DOHH2 (cell line): ENCODE results near the gene C19orf25.

Experiments used
- H3F3A ChIP-seq: fragments of 200-600 bp; sonication (generic), shearing (Covaris generic); 2 replicates; pipeline ENCODE4 v1.6.0; 2016; ENCODE audit warnings: antibody characterized with exemption, mild to moderate bottlenecking; ENCODE audit not compliant: control insufficient read depth, insufficient read depth
- H3K27ac ChIP-seq: fragments of 200-600 bp; sonication (generic); 2 replicates; pipeline ENCODE4 v1.5.1; 2014; ENCODE audit warnings: low read depth, mild to moderate bottlenecking, low read length, moderate library complexity
- H3K27me3 ChIP-seq: fragments of 200-600 bp; sonication (generic); 2 replicates; pipeline ENCODE4 v1.6.1; 2014; ENCODE audit warnings: mild to moderate bottlenecking, low read length, mixed read lengths; ENCODE audit not compliant: control insufficient read depth
- H3K36me3 ChIP-seq: fragments of 200-600 bp; sonication (generic); 2 replicates; pipeline ENCODE4 v1.6.1; 2014; ENCODE audit warnings: mild to moderate bottlenecking, low read length, moderate library complexity, mixed read lengths; ENCODE audit not compliant: control insufficient read depth
- H3K4me1 ChIP-seq: fragments of 200-600 bp; sonication (generic); 2 replicates; pipeline ENCODE4 v1.6.1; 2014; ENCODE audit warnings: mild to moderate bottlenecking, low read length, mixed read lengths; ENCODE audit not compliant: control insufficient read depth
- H3K4me2 ChIP-seq: fragments of 200-600 bp; sonication (generic); 2 replicates; pipeline ENCODE4 v1.6.0; 2014; ENCODE audit warnings: mild to moderate bottlenecking, low read length, moderate library complexity
- H3K4me3 ChIP-seq: fragments of 200-600 bp; sonication (generic); 2 replicates; pipeline ENCODE4 v1.5.1; 2014; ENCODE audit warnings: mild to moderate bottlenecking, low read length, mixed read lengths
- H3K79me2 ChIP-seq: fragments of 200-600 bp; sonication (generic); 2 replicates; pipeline ENCODE4 v1.6.1; 2014; ENCODE audit warnings: mild to moderate bottlenecking, low read length, mixed read lengths; ENCODE audit not compliant: control insufficient read depth
- H3K9me2 ChIP-seq: fragments of 200-600 bp; sonication (generic); replicated peaks from 2 replicates; pipeline ENCODE4 v1.6.1; 2014; ENCODE audit warnings: mild to moderate bottlenecking, low read length, mixed read lengths; ENCODE audit not compliant: control insufficient read depth
- H3K9me3 ChIP-seq: fragments of 200-600 bp; sonication (generic); 2 replicates; pipeline ENCODE4 v1.6.1; 2014; ENCODE audit warnings: antibody characterized with exemption, low read length, mixed read lengths; ENCODE audit not compliant: control insufficient read depth, insufficient read depth
- H4K20me1 ChIP-seq: fragments of 200-600 bp; sonication (generic); 2 replicates; pipeline ENCODE4 v1.6.0; 2014; ENCODE audit warnings: low read depth, mild to moderate bottlenecking, antibody characterized with exemption, low read length, moderate library complexity; ENCODE audit not compliant: control insufficient read depth, insufficient read depth
- EZH2phosphoT487 ChIP-seq: fragments of 200-600 bp; sonication (generic); IDR thresholded peaks from 2 replicates; pipeline ENCODE4 v1.6.1; 2017; ENCODE audit warnings: borderline replicate concordance, mild to moderate bottlenecking, antibody characterized with exemption, low read length, moderate library complexity, mixed read lengths
- TF ChIP-seq, protein P1 (sequence below): fragments of 200-600 bp; sonication (generic); IDR thresholded peaks from one replicate; pipeline ENCODE4 v1.5.1; 2014; ENCODE audit warnings: antibody characterized with exemption, mild to moderate bottlenecking, low read depth, low read length; ENCODE audit not compliant: poor library complexity, severe bottlenecking

C19orf25 gene

DNA sequence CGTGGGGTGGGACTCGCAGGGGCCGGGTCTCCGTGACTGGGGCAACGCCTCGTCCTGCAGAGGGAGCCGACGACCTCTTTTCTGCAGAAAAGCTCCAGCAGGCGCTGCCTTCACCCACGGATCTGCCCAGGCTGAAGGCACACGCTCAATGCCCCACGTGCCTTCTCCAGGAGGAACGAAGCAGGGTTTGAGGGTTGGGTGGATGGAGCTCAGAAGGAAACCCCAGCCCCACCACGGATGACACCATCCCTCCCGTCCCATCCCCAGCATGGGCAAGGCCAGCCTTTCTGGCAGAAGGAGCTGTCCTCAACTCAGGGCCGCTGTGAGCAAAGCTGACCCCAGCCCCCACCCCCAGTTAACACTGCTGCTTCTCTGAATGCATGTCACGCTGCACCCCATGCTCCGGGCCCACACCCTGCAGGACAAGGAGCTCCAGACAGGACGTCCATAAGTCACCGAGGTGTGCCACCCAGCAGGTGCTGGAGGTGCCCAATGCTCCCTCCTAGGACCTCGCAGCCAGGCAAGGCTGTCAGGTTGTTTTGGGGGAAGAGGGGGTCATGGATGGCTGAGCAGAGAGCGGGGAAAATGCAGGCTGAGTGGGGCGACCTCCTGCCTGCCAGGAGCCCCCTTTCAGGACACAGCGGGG is 7.4 kb downstream of the C19orf25 start:
- H3K79me2 ChIP-seq, result peaks cover 9% of the 10 kb centered on the region
- no peak overlapping the region for H3K27ac ChIP-seq
- no peak for TF ChIP-seq EZH2phosphoT487
- TF ChIP-seq, protein P1, sequence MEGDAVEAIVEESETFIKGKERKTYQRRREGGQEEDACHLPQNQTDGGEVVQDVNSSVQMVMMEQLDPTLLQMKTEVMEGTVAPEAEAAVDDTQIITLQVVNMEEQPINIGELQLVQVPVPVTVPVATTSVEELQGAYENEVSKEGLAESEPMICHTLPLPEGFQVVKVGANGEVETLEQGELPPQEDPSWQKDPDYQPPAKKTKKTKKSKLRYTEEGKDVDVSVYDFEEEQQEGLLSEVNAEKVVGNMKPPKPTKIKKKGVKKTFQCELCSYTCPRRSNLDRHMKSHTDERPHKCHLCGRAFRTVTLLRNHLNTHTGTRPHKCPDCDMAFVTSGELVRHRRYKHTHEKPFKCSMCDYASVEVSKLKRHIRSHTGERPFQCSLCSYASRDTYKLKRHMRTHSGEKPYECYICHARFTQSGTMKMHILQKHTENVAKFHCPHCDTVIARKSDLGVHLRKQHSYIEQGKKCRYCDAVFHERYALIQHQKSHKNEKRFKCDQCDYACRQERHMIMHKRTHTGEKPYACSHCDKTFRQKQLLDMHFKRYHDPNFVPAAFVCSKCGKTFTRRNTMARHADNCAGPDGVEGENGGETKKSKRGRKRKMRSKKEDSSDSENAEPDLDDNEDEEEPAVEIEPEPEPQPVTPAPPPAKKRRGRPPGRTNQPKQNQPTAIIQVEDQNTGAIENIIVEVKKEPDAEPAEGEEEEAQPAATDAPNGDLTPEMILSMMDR, result no peak
- H3K4me1 ChIP-seq, result peaks cover 23% of the 10 kb centered on the region
- no peaks in the 10 kb centered on the region for H3K9me3 ChIP-seq
- peak overlapping the region; percentile 62 for H3K4me2 ChIP-seq
- no peaks in the 10 kb centered on the region for H3K9me2 ChIP-seq
- 0 out of 2 replicates have a peak, but pooled peaks cover 4% of the 10 kb centered on the region for H3F3A ChIP-seq
- peak overlapping the region; percentile 53 for H3K4me3 ChIP-seq
- H3K27me3 ChIP-seq, result peaks cover 39% of the 10 kb centered on the region
- peaks cover 19% of the 10 kb centered on the region; the same call in 1 of the 2 replicates for H4K20me1 ChIP-seq
- peaks cover 4% of the 10 kb centered on the region; the same call in 1 of the 2 replicates for H3K36me3 ChIP-seq

DNA sequence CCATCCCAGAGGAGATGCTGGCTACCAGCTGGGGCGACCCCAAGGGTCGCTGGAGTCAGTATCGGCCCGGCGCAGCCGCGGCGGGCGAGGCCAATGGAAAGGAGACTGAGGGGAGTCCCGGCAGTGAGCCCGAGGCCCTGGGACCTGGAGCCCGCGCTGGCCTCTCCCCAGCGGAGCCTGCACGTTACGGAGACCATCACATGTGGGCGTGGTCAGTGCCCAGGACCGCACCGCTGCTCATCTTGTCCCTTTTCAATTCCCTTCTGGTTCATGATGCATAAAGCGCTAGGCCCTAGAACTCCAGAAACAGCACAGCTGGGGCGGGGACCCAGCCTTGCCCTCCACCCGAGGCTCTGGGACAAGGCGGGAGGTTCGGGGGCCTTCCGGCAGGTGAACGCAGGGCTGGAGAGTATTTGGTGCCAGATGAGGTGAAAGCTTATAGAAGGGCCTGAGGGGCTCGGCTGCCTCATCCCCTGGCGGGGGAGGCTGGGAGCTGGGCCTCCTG is 8.0 kb downstream of the C19orf25 start:
- Histone ChIP-seq H3K4me3 (peak overlapping the region; percentile 53), H3K4me1 (peaks cover 23% of the 10 kb centered on the region), H3K27me3 (peaks cover 39% of the 10 kb centered on the region)

DNA sequence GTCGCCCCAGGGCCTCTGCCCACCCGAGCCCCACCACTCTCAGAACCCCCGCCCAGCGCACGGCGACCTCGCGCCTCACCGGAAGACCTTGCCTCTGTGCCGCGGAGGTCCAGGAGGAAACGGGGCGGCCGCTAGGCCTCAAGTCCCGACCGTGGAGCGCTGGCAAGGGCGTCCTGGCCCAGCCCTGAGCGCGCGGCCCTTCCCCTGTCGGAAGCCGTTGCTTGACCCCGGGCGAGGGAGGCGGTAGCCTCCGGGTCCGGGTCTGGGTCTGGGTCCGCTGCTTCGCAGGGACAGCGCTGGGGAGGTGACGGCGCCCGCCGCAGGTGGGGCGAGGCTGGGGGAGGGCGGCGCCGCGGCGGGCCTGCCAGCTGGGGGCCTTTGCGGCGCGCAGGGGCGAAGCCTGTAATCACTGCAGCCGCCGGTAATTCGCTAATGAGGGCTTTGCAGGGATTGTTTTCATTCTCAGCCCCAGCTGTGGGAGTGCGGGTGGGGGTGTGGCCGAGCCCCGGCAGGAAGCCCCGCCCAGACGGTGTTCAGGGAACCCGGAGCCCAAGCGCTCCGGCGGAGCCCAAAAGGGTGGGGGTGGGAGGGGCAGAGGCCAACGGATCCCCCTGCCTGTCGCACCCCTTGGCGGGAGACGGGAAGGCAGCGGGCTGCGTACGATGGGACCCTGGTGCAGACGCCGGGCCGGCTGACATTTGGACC is 8.6 kb downstream of the C19orf25 start:
- Histone ChIP-seq H4K20me1 (peaks cover 19% of the 10 kb centered on the region; the same call in 1 of the 2 replicates), H3K4me1 (peaks cover 23% of the 10 kb centered on the region), H3K4me2 (peak overlapping the region; percentile 62), H3K27me3 (peaks cover 39% of the 10 kb centered on the region), H3K79me2 (no peaks in the 10 kb centered on the region), H3K4me3 (peak overlapping the region; percentile 53), H3K27ac (no peak overlapping the region), H3K9me3 (no peaks in the 10 kb centered on the region), H3K9me2 (no peaks in the 10 kb centered on the region), H3F3A (0 out of 2 replicates have a peak, but pooled peaks cover 4% of the 10 kb centered on the region), H3K36me3 (no peaks in the 10 kb centered on the region)
- peak; percentile 86; the same call in 1 of the 2 replicates for TF ChIP-seq EZH2phosphoT487
- TF ChIP-seq, protein P1, result no peak

More for the DNA sequence above, 8.0 kb downstream of the C19orf25 start:
- Histone ChIP-seq H3K9me2 (no peaks in the 10 kb centered on the region), H3K79me2 (peaks cover 4% of the 10 kb centered on the region), H3K4me2 (peak overlapping the region; percentile 62), H3F3A (0 out of 2 replicates have a peak, but pooled peaks cover 4% of the 10 kb centered on the region), H3K36me3 (no peaks in the 10 kb centered on the region), H3K9me3 (no peaks in the 10 kb centered on the region), H3K27ac (no peak overlapping the region), H4K20me1 (peaks cover 19% of the 10 kb centered on the region; the same call in 1 of the 2 replicates)
- TF ChIP-seq, protein P1, result peak; percentile 51
- peak; percentile 75; the same call in 1 of the 2 replicates for TF ChIP-seq EZH2phosphoT487
